HFF-Myc (cell line): ENCODE measurements around the gene KIF19.

Experiments
- DNase-seq: peaks from one replicate; pipeline ENCODE4 v3.0.0-alpha.2; 2011; ENCODE audit warnings: low read depth; ENCODE audit errors: extremely low read depth
- H3K4me3 ChIP-seq: replicated peaks from 2 replicates; pipeline ENCODE4 v1.5.1; 2011; ENCODE audit warnings: low read depth, mild to moderate bottlenecking, control low read depth, low read length
- TF ChIP-seq, protein P1 (sequence below): IDR thresholded peaks from 2 replicates; pipeline ENCODE4 v1.5.1; 2012; ENCODE audit warnings: mild to moderate bottlenecking, low read depth, low read length, control low read depth; ENCODE audit errors: missing control alignments

KIF19 gene

DNA sequence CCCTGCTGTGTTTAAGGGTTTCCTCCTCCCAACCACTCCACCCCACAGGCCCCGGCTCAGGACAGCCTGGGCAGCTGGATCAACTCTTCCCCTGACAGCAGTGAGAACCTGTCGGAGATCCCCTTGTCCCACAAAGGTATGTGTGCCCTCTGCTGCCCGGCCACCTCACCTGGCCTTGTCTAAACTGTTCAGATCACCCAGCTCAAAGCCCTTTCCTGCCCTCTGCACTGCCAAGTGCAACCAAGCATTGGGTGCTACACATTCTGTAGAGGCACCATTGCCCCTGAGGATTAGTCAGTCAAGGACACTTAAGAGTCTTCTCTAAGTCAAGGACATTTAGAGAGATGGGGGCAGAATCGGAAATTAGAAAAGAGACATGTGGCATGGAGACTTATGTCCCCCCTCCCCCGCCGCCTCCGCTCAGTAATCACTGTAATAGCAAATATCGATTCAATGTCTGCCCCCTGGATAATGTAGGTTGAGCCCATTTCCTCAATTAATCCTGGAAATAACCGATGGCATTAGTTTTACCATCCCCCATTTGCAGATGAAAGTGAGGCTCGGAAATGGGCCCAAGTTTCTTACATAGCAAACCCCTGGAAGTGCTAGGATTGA lies 27.5 kb downstream of the KIF19 start:
- no peak overlapping the region for H3K4me3 ChIP-seq
- TF ChIP-seq, protein P1, sequence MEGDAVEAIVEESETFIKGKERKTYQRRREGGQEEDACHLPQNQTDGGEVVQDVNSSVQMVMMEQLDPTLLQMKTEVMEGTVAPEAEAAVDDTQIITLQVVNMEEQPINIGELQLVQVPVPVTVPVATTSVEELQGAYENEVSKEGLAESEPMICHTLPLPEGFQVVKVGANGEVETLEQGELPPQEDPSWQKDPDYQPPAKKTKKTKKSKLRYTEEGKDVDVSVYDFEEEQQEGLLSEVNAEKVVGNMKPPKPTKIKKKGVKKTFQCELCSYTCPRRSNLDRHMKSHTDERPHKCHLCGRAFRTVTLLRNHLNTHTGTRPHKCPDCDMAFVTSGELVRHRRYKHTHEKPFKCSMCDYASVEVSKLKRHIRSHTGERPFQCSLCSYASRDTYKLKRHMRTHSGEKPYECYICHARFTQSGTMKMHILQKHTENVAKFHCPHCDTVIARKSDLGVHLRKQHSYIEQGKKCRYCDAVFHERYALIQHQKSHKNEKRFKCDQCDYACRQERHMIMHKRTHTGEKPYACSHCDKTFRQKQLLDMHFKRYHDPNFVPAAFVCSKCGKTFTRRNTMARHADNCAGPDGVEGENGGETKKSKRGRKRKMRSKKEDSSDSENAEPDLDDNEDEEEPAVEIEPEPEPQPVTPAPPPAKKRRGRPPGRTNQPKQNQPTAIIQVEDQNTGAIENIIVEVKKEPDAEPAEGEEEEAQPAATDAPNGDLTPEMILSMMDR = no peak
- DNase-seq = no peak

DNA sequence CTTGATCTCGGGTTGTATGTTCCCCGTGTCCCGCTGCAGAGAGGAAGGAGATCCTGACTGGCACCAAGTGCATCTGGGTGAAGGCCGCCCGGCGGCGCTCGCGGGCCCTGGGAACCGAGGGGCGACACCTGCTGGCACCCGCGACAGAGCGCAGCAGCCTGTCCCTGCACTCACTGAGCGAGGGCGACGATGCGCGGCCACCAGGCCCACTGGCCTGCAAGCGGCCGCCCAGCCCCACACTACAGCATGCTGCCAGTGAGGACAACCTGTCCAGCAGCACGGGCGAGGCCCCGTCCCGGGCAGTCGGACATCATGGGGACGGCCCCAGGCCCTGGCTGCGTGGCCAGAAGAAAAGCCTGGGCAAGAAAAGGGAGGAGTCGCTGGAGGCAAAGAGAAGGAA lies 28.1 kb downstream of the KIF19 start:
- TF ChIP-seq, protein P1 = peak; percentile 57
- H3K4me3 ChIP-seq = no peak overlapping the region
- DNase-seq = no peak

DNA sequence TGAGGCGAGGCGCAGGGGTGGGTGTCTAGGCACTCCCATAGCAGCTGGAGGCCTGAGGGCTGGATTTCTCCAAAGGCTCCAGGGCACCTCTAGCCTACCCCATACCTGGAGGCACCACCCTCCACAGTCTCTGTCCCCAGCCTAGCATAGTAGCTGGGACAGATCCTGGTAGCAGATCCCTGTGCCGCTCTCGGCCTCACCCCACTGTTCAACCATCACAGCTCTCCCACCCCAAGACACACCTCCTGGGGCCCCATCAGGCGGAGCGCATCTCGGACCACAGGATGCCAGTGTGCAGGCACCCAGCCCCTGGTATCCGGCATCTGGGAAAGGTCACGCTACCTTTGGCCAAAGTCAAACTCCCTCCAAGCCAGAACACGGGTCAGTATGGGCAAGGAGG lies 28.5 kb downstream of the KIF19 start:
- TF ChIP-seq, protein P1 = no peak
- H3K4me3 ChIP-seq = no peak overlapping the region

DNA sequence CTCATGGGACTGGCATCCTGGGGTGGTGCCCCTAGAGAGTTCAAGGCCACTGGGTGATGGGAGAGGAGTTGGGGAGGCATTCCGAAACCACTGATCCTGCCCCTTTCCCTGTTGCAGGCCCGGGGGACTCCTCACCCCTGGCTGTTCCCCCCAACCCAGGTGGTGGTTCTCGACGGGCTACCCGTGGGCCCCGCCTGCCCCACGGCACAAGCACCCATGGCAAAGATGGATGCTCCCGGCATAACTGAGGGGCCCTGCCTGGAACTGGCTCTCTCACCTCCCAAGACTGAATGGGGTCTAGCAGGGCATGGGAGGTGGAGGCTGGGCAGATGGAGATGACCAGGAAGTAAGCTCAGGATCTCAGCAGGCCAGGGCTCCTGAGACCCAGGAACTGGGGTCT lies 29.0 kb downstream of the KIF19 start:
- TF ChIP-seq, protein P1 = no peak
- H3K4me3 ChIP-seq = no peak overlapping the region
- DNase-seq = no peak

More for the DNA sequence above, 28.5 kb downstream of the KIF19 start:
- no peak for DNase-seq

DNA sequence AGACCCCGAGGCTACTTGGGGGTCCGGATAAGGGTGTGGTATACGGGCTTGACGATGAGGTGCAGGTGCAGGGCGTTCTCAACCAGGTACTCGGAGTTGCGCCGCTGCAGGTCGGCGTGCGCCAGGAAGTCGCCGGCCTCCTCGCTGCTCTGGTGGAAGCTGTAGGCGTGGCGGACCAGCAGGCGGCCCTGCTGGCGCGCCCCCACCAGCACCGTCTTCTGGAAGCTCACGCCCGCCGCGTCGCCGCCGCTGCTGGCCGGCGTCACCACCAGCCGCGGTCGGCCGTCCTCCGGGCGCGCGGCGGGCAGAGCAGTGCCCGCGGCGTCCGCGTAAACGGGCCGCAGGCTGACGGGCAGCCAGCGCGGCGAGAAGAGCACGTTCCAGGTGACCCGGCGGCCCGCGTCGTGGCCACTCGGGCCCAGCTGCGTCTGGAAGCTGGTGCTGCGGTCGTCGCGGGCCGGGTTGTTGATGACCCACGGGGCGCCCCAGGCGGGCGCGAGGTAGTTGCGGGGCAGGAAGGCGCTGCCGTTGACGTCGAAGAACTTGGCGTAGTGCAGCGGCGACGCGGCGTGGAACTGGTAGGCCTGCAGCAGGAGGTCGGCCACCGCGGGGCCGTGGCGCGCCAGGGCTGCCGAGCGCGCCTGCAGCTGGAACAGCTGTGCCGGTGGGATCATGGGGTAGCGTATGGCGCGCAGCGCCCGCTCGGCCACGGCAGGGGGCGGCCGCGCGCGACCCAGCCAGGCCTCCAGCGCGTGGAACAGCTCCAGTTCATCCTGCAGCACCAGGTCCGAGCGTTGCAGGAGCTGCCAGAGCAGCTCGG lies 30.8 kb downstream of the KIF19 start:
- no peak for DNase-seq
- no peak overlapping the region for H3K4me3 ChIP-seq
- TF ChIP-seq, protein P1 = no peak

DNA sequence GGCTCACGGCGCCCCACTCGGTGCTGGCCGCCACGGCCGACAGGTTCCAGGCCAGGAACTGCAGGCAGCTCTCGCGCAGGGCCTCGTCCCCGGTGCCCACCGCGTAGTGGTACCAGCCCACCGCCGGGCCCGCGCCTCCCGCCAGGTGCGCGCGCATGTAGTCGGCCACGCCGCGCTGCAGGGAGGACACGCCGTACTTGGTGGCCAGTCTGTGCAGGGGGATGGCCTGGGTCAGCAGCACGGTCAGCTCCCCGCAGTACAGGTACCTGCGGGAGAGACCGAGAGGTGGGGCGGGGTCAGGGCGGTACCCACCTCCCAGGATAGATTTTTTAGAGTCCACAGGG lies 31.4 kb downstream of the KIF19 start:
- no peak overlapping the region for H3K4me3 ChIP-seq
- TF ChIP-seq, protein P1 = no peak
- no peak for DNase-seq
